HUES64 (cell line): ENCODE results near the gene PPP6R3.
"Not testable (repeated sequence)": the region's sequence is repeated elsewhere in the genome, so short reads cannot be mapped to it uniquely, and the experiment has no call there.

ENCODE experiments used
- H3K27ac ChIP-seq: 2 replicates; pipeline ENCODE4 v1.7.0; 2013; ENCODE audit warnings: low read depth, low read length, inconsistent platforms
- H3K27me3 ChIP-seq: 2 replicates; pipeline ENCODE4 v1.6.1; 2013; ENCODE audit warnings: mild to moderate bottlenecking, low read length; ENCODE audit not compliant: insufficient read depth
- H3K36me3 ChIP-seq: 2 replicates; pipeline ENCODE4 v1.6.1; 2013; ENCODE audit warnings: mild to moderate bottlenecking, low read length; ENCODE audit not compliant: insufficient read depth
- H3K4me1 ChIP-seq: 2 replicates; pipeline ENCODE4 v1.6.1; 2013; ENCODE audit warnings: mild to moderate bottlenecking, low read length, moderate library complexity; ENCODE audit not compliant: insufficient read depth
- H3K4me3 ChIP-seq: 2 replicates; pipeline ENCODE4 v1.5.1; 2013; ENCODE audit warnings: mild to moderate bottlenecking, low read length, moderate library complexity
- H3K9ac ChIP-seq: 2 replicates; pipeline ENCODE4 v1.6.1; 2013; ENCODE audit warnings: mild to moderate bottlenecking, low read depth, low read length
- H3K9me3 ChIP-seq: 2 replicates; pipeline ENCODE4 v1.6.1; 2013; ENCODE audit warnings: low read depth, low read length; ENCODE audit not compliant: insufficient read depth
- WGBS: fragments of 150-250, 120-280 bp; methylation state at CpG from one replicate; pipeline ENCODE4 v1.1.7; 2013; ENCODE audit warnings: missing lambda C conversion rate; 5-methylcytosine and 5-hydroxymethylcytosine counted together

PPP6R3 gene

GRCh38 chr11:68610452-68611116 lies 150.0 kb downstream of the PPP6R3 start:
- no peaks in the 10 kb centered on the region for H3K4me1 ChIP-seq
- WGBS, result 96% methylated on average over 1 of the region's 1 CpG
- no peak overlapping the region for H3K27ac ChIP-seq
- H3K36me3 ChIP-seq, result peaks cover 97% of the 10 kb centered on the region
- no peak overlapping the region for H3K9ac ChIP-seq
- H3K4me3 ChIP-seq, result no peak overlapping the region
- H3K27me3 ChIP-seq, result no peaks in the 10 kb centered on the region
- H3K9me3 ChIP-seq, result no peaks in the 10 kb centered on the region

GRCh38 chr11:68615657-68616056 lies 155.1 kb downstream of the PPP6R3 start:
- Histone ChIP-seq H3K27ac (no peak overlapping the region), H3K36me3 (peaks cover 60% of the 10 kb centered on the region)
- WGBS, result over 99% methylated on average over 6 of the region's 6 CpGs

GRCh38 chr11:68617925-68618809 lies 157.6 kb downstream of the PPP6R3 start:
- H3K4me1 ChIP-seq, result no peaks in the 10 kb centered on the region
- peaks cover 4% of the 10 kb centered on the region; the same call in 1 of the 2 replicates for H3K9me3 ChIP-seq
- H3K27ac ChIP-seq, result no peak overlapping the region
- 94% methylated on average over 23 of the region's 23 CpGs for WGBS
- peaks cover 36% of the 10 kb centered on the region for H3K36me3 ChIP-seq
- H3K9ac ChIP-seq, result no peak overlapping the region
- no peaks in the 10 kb centered on the region for H3K27me3 ChIP-seq
- H3K4me3 ChIP-seq, result no peak overlapping the region

More at GRCh38 chr11:68615657-68616056, 155.1 kb downstream of the PPP6R3 start:
- Histone ChIP-seq H3K9ac (no peak overlapping the region), H3K4me1 (no peaks in the 10 kb centered on the region), H3K4me3 (no peak overlapping the region), H3K27me3 (no peaks in the 10 kb centered on the region), H3K9me3 (no peaks in the 10 kb centered on the region; the same call in 1 of the 2 replicates)

- no peak overlapping the region for H3K4me3 ChIP-seq
- H3K4me1 ChIP-seq, result no peaks in the 10 kb centered on the region
- no peak overlapping the region for H3K27ac ChIP-seq
- H3K36me3 ChIP-seq, result no peaks in the 10 kb centered on the region
- no peak overlapping the region for H3K9ac ChIP-seq
- H3K27me3 ChIP-seq, result no peaks in the 10 kb centered on the region
- WGBS, result 100% methylated on average over 2 of the region's 2 CpGs
- H3K9me3 ChIP-seq, result peaks cover 10% of the 10 kb centered on the region
Measured at GRCh38 chr11:68621826-68622225, 161.3 kb downstream of the PPP6R3 start.

GRCh38 chr11:68623706-68624105 lies 163.2 kb downstream of the PPP6R3 start:
- H3K27me3 ChIP-seq, H3K27ac ChIP-seq, H3K4me1 ChIP-seq, H3K9me3 ChIP-seq, H3K9ac ChIP-seq, H3K4me3 ChIP-seq, H3K36me3 ChIP-seq: not testable (repeated sequence)
- 94% methylated on average over 9 of the region's 9 CpGs for WGBS

GRCh38 chr11:68625069-68625468 lies 164.5 kb downstream of the PPP6R3 start:
- H3K36me3 ChIP-seq, H3K9me3 ChIP-seq, H3K9ac ChIP-seq, H3K27ac ChIP-seq, H3K4me1 ChIP-seq, H3K4me3 ChIP-seq, H3K27me3 ChIP-seq: not testable (repeated sequence)
- WGBS, result 97% methylated on average over 4 of the region's 4 CpGs

- 95% methylated on average over 7 of the region's 7 CpGs for WGBS
- not testable (repeated sequence) for H3K9ac ChIP-seq
Measured at GRCh38 chr11:68626236-68626635, 165.7 kb downstream of the PPP6R3 start.

GRCh38 chr11:68628837-68629236 lies 168.3 kb downstream of the PPP6R3 start:
- 86% methylated on average over 4 of the region's 5 CpGs for WGBS
- not testable (repeated sequence) for H3K4me3 ChIP-seq, H3K4me1 ChIP-seq, H3K27me3 ChIP-seq, H3K9me3 ChIP-seq, H3K36me3 ChIP-seq, H3K9ac ChIP-seq, H3K27ac ChIP-seq

More at GRCh38 chr11:68626236-68626635, 165.7 kb downstream of the PPP6R3 start:
- not testable (repeated sequence) for H3K27ac ChIP-seq, H3K4me1 ChIP-seq, H3K27me3 ChIP-seq, H3K9me3 ChIP-seq, H3K36me3 ChIP-seq, H3K4me3 ChIP-seq

- not testable (repeated sequence) for H3K36me3 ChIP-seq, H3K4me1 ChIP-seq, H3K27me3 ChIP-seq, H3K4me3 ChIP-seq, H3K9me3 ChIP-seq, H3K9ac ChIP-seq, H3K27ac ChIP-seq
- WGBS, result 67% methylated on average over 8 of the region's 8 CpGs
Measured at GRCh38 chr11:68632375-68632774, 171.8 kb downstream of the PPP6R3 start.

- WGBS, result 22% methylated on average over 6 of the region's 6 CpGs
Measured at GRCh38 chr11:68632802-68633201, 172.2 kb downstream of the PPP6R3 start.

GRCh38 chr11:68634606-68635005 lies 174.1 kb downstream of the PPP6R3 start:
- H3K4me1 ChIP-seq, H3K27me3 ChIP-seq, H3K9me3 ChIP-seq, H3K27ac ChIP-seq, H3K9ac ChIP-seq, H3K4me3 ChIP-seq, H3K36me3 ChIP-seq: not testable (repeated sequence)
- WGBS, result 80% methylated on average over 7 of the region's 7 CpGs

More at GRCh38 chr11:68632802-68633201, 172.2 kb downstream of the PPP6R3 start:
- H3K9ac ChIP-seq, result no peak overlapping the region
- H3K9me3 ChIP-seq, result no peaks in the 10 kb centered on the region
- H3K27me3 ChIP-seq, result no peaks in the 10 kb centered on the region
- H3K4me3 ChIP-seq, result no peak overlapping the region
- no peaks in the 10 kb centered on the region for H3K36me3 ChIP-seq
- H3K4me1 ChIP-seq, result peaks cover 2% of the 10 kb centered on the region; the same call in 1 of the 2 replicates
- no peak overlapping the region; the same call in 1 of the 2 replicates for H3K27ac ChIP-seq
